OCI-LY3 (cell line): ENCODE results near the gene VPS54.

Experiments
- EZH2phosphoT487 ChIP-seq: fragments of 200-600 bp; shearing (Covaris generic); IDR thresholded peaks from 2 replicates; pipeline ENCODE4 v1.6.1; 2018; ENCODE audit warnings: antibody characterized with exemption, mixed run types, low read depth
- TF ChIP-seq, protein P1 (sequence below): fragments of 200-600, 300-600 bp; sonication (generic); IDR thresholded peaks from 2 replicates; pipeline ENCODE4 v1.5.1; 2014; ENCODE audit warnings: antibody characterized with exemption, low read length, low read depth

GRCh38 chr2:64023485-64024258 lies 4.4 kb upstream of the VPS54 start:
- TF ChIP-seq, protein P1, sequence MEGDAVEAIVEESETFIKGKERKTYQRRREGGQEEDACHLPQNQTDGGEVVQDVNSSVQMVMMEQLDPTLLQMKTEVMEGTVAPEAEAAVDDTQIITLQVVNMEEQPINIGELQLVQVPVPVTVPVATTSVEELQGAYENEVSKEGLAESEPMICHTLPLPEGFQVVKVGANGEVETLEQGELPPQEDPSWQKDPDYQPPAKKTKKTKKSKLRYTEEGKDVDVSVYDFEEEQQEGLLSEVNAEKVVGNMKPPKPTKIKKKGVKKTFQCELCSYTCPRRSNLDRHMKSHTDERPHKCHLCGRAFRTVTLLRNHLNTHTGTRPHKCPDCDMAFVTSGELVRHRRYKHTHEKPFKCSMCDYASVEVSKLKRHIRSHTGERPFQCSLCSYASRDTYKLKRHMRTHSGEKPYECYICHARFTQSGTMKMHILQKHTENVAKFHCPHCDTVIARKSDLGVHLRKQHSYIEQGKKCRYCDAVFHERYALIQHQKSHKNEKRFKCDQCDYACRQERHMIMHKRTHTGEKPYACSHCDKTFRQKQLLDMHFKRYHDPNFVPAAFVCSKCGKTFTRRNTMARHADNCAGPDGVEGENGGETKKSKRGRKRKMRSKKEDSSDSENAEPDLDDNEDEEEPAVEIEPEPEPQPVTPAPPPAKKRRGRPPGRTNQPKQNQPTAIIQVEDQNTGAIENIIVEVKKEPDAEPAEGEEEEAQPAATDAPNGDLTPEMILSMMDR: no peak
- no peak for TF ChIP-seq EZH2phosphoT487
